OCI-LY7 (cell line): ENCODE data around the gene OR4K14. TPM values are rescaled to one million over a fixed set of nuclear protein-coding genes. Genes with fewer than 3 reads are reported as not detected.

Source experiments
- BruUV-seq: library from RNA; stranded (reverse); fragments of 400-500 nt; replicated peaks from 2 replicates; lab custom pipeline; 2021; lab: Mats Ljungman, UMichigan
- CTCF ChIA-PET: fragments of 300-600 bp; sonication (Branson Sonifier 250); formaldehyde crosslinking; loops from one replicate; lab custom pipeline; 2022; ENCODE audit warnings: antibody characterized with exemption; ENCODE audit not compliant: unreplicated experiment; lab: Charles Lee
- POLR2A ChIA-PET: fragments of 300-600 bp; sonication (Branson Sonifier 250); formaldehyde crosslinking; loops from one replicate; lab custom pipeline; 2022; ENCODE audit warnings: antibody characterized with exemption; lab: Charles Lee
- DNase-seq: peaks from one replicate; pipeline ENCODE4 v3.0.0-alpha.2; 2015; ENCODE audit warnings: low spot score
- H2AFZ ChIP-seq: fragments of 200-600 bp; sonication (generic), shearing (Covaris generic); 2 replicates; pipeline ENCODE4 v1.6.1; 2014; ENCODE audit warnings: mild to moderate bottlenecking, antibody characterized with exemption, low read length, moderate library complexity
- H3K27ac ChIP-seq: fragments of 200-600 bp; sonication (generic); 2 replicates; pipeline ENCODE4 v1.5.1; 2014; ENCODE audit warnings: mixed run types, low read depth, mild to moderate bottlenecking, moderate library complexity, low read length, inconsistent platforms; ENCODE audit not compliant: poor library complexity, severe bottlenecking
- H3K36me3 ChIP-seq: fragments of 200-600 bp; sonication (generic); 2 replicates; pipeline ENCODE4 v1.6.1; 2014; ENCODE audit warnings: mild to moderate bottlenecking, antibody characterized with exemption, low read length, moderate library complexity, mixed read lengths; ENCODE audit not compliant: insufficient read depth
- H3K4me1 ChIP-seq: fragments of 200-600 bp; sonication (generic); 2 replicates; pipeline ENCODE4 v1.5.1; 2014; ENCODE audit warnings: mild to moderate bottlenecking, low read length; ENCODE audit not compliant: insufficient read depth, poor library complexity, severe bottlenecking
- H3K4me2 ChIP-seq: fragments of 200-600 bp; sonication (generic); 2 replicates; pipeline ENCODE4 v1.6.1; 2014; ENCODE audit warnings: mild to moderate bottlenecking, low read length
- H3K4me3 ChIP-seq: fragments of 200-600 bp; sonication (generic); 2 replicates; pipeline ENCODE4 v1.5.1; 2014; ENCODE audit warnings: mild to moderate bottlenecking, low read depth, low read length; ENCODE audit not compliant: poor library complexity, severe bottlenecking
- H3K79me2 ChIP-seq: fragments of 200-600 bp; sonication (generic); 2 replicates; pipeline ENCODE4 v1.6.1; 2016; ENCODE audit warnings: low read depth, mild to moderate bottlenecking, low read length, moderate library complexity, mixed read lengths; ENCODE audit not compliant: insufficient read depth
- H3K9me2 ChIP-seq: fragments of 200-600 bp; sonication (generic); 2 replicates; pipeline ENCODE4 v1.6.1; 2016; ENCODE audit warnings: mild to moderate bottlenecking, low read length, mixed read lengths; ENCODE audit not compliant: insufficient read depth
- H3K9me3 ChIP-seq: fragments of 200-600 bp; sonication (generic); 2 replicates; pipeline ENCODE4 v1.6.1; 2014; ENCODE audit warnings: mild to moderate bottlenecking, mixed run types, low read length, mixed read lengths
- H4K20me1 ChIP-seq: fragments of 200-600 bp; sonication (generic); 2 replicates; pipeline ENCODE4 v1.6.1; 2014; ENCODE audit warnings: mild to moderate bottlenecking, antibody characterized with exemption, low read length, moderate library complexity, mixed read lengths; ENCODE audit not compliant: insufficient read depth
- EZH2phosphoT487 ChIP-seq: fragments of 200-600 bp; sonication (generic); IDR thresholded peaks from 2 replicates; pipeline ENCODE4 v1.6.1; 2018; ENCODE audit warnings: low read depth, borderline replicate concordance, mild to moderate bottlenecking, mixed run types, antibody characterized with exemption, low read length, moderate library complexity, mixed read lengths
- intact Hi-C: fragments of 100-400 bp; cut with micrococcal nuclease; formaldehyde crosslinking; loops from one replicate; pipeline ENCODE4 v1.10.0; 2022; ENCODE audit not compliant: unreplicated experiment
- total RNA-seq, 2 experiments: library from RNA; depleted of rRNA in 1 of 2; stranded (reverse); fragments of >200 nt in 1 of 2; shearing (Covaris generic) in 1 of 2; gene quantifications; 2 replicates each; pipeline ENCODE4 v1.2.3, GENCODE V29; 2014 to 2022
- TF ChIP-seq, protein P1 (sequence below): fragments of 200-600 bp; sonication (generic); conservative IDR thresholded peaks from 2 replicates; pipeline ENCODE4 v1.5.1; 2014; ENCODE audit warnings: mild to moderate bottlenecking, antibody characterized with exemption, low read length, moderate library complexity, mixed read lengths

OR4K14 gene
- total RNA-seq, 2 experiments from 2014 or later, result not detected

DNA sequence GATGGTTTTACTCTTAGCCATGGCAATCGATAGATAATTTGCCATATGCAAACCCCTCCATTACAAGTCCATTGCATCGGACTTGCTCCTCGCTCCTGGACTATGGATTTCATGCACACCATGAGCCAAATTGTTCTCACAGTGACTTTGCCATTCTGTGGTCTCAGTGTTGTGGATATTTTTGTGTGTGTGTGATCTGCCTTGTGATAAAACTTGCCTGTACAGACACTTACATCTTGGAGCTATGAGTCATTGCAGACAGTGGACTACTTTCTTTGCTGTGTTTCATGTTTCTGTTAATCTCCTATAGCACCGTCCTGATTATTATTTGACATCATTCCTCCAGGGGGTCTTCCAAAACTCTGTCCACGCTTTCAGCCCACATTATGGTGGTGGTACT, 25.1 kb upstream of the OR4K14 start:
- H3K9me3 ChIP-seq, result no peaks in the 10 kb centered on the region
- TF ChIP-seq, protein P1, sequence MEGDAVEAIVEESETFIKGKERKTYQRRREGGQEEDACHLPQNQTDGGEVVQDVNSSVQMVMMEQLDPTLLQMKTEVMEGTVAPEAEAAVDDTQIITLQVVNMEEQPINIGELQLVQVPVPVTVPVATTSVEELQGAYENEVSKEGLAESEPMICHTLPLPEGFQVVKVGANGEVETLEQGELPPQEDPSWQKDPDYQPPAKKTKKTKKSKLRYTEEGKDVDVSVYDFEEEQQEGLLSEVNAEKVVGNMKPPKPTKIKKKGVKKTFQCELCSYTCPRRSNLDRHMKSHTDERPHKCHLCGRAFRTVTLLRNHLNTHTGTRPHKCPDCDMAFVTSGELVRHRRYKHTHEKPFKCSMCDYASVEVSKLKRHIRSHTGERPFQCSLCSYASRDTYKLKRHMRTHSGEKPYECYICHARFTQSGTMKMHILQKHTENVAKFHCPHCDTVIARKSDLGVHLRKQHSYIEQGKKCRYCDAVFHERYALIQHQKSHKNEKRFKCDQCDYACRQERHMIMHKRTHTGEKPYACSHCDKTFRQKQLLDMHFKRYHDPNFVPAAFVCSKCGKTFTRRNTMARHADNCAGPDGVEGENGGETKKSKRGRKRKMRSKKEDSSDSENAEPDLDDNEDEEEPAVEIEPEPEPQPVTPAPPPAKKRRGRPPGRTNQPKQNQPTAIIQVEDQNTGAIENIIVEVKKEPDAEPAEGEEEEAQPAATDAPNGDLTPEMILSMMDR, result no peak
- no peak for TF ChIP-seq EZH2phosphoT487
- intact Hi-C loops, result no loop called here
- CTCF ChIA-PET, result no interaction called here
- no peaks in the 10 kb centered on the region for H3K79me2 ChIP-seq
- no peak overlapping the region for H3K4me3 ChIP-seq
- no peaks in the 10 kb centered on the region for H3K36me3 ChIP-seq
- H3K4me2 ChIP-seq, result no peak overlapping the region
- no TSS peak for BruUV-seq
- H4K20me1 ChIP-seq, result no peaks in the 10 kb centered on the region
- H3K9me2 ChIP-seq, result no peaks in the 10 kb centered on the region
- no peak overlapping the region for H3K27ac ChIP-seq
- no peak overlapping the region for H2AFZ ChIP-seq
- no peaks in the 10 kb centered on the region for H3K4me1 ChIP-seq
- POLR2A ChIA-PET, result no interaction called here
- no peak for DNase-seq

DNA sequence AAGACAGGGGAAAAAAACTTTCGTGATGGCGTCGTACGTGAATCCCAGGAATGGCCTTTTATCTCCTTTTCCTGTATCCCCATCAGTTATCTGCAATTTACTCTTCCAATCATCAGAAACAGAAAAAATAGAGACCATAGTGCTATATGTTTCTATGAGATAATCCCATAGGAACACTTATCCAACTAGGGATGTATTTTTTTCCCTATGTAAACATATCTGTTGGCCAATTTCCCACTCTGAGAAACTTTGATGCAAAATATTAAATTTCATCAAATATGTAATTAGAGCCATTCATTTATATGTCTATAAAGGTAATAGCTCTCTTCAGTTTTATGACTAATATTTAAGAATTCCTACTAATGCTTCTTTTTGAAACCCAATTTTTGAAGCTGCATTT, 16.8 kb upstream of the OR4K14 start, which contains the start of gene OR4K13:
TSS of gene OR4K13 (minus strand) at position 101 of the 400 bp plus-strand sequence. CDS start 1,280 bp downstream, outside the sequence.
- Histone ChIP-seq H3K9me2 (no peaks in the 10 kb centered on the region), H2AFZ (no peak within 1 kb of the TSS), H3K27ac (no peak within 1 kb of the TSS), H3K4me2 (no peak within 1 kb of the TSS), H3K79me2 (no peaks in the 10 kb centered on the region), H4K20me1 (no peaks in the 10 kb centered on the region), H3K4me3 (no peak within 1 kb of the TSS), H3K36me3 (no peaks in the 10 kb centered on the region), H3K4me1 (no peaks in the 10 kb centered on the region), H3K9me3 (no peaks in the 10 kb centered on the region)
- DNase-seq, result no peak
- TF ChIP-seq, protein P1, result no peak
- TF ChIP-seq EZH2phosphoT487, result no peak
- CTCF ChIA-PET, result no interaction called here
- POLR2A ChIA-PET, result interaction anchor here (1.0 kb wide), 1 partner anchor 17 kb away, joined by 3 read pairs; no protein-coding TSS in a partner anchor
- intact Hi-C loops, result no loop called here
- no TSS peak for BruUV-seq

DNA sequence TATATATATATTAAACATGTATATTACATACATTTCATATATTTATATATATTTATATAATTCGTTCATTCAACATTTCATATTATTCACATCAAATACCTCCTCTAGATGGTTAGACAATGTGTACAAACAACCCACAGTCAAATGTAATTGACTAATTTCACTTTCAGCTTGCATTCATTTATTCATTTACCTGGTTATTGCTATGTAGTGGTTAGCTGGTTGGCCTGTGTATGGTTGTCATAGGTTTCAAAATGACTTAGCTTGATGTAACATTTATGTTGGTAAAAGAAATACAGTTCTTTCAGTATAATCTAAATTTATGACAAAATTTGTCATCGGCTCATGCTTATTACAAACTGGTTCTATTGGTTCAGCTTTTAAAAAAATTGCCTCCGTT, 16.3 kb upstream of the OR4K14 start:
- no peak for TF ChIP-seq EZH2phosphoT487
- TF ChIP-seq, protein P1, result no peak
- no peak for DNase-seq

More for the DNA sequence above, 16.3 kb upstream of the OR4K14 start:
- ChIA-PET CTCF (no interaction called here), POLR2A (no interaction called here)
- H3K4me3 ChIP-seq, result no peak overlapping the region
- H2AFZ ChIP-seq, result no peak overlapping the region
- no peaks in the 10 kb centered on the region for H3K9me2 ChIP-seq
- H4K20me1 ChIP-seq, result no peaks in the 10 kb centered on the region
- no peaks in the 10 kb centered on the region for H3K4me1 ChIP-seq
- intact Hi-C loops, result no loop called here
- no TSS peak for BruUV-seq
- no peaks in the 10 kb centered on the region for H3K9me3 ChIP-seq
- no peak overlapping the region for H3K4me2 ChIP-seq
- H3K36me3 ChIP-seq, result no peaks in the 10 kb centered on the region
- no peaks in the 10 kb centered on the region for H3K79me2 ChIP-seq
- no peak overlapping the region for H3K27ac ChIP-seq
